PC-9 (cell line): Measurements from ENCODE around the gene ARL9. TPM values are rescaled to one million over a fixed set of nuclear protein-coding genes. Genes with fewer than 3 reads are reported as not detected.

Source experiments
- Bru-seq: library from RNA; stranded (reverse); fragments of 400-500 nt; gene quantifications from one replicate; lab custom pipeline; 2021; lab: Mats Ljungman, UMichigan
- BruChase-seq, 2 experiments: library from RNA; stranded (reverse); fragments of 400-500 nt; gene quantifications; one replicate each; lab custom pipeline; 2021; lab: Mats Ljungman, UMichigan
- BruUV-seq: library from RNA; stranded (reverse); fragments of 400-500 nt; replicated peaks from 2 replicates; lab custom pipeline; 2021; lab: Mats Ljungman, UMichigan
- CTCF ChIA-PET: fragments of 300-600 bp; sonication (Branson Sonifier 250); formaldehyde crosslinking; loops from one replicate; lab custom pipeline; 2022; ENCODE audit warnings: antibody characterized with exemption; lab: Charles Lee
- POLR2A ChIA-PET: fragments of 300-600 bp; sonication (Branson Sonifier 250); formaldehyde crosslinking; loops from one replicate; lab custom pipeline; 2022; ENCODE audit warnings: antibody characterized with exemption; ENCODE audit not compliant: unreplicated experiment; lab: Charles Lee
- DNase-seq, 2 experiments: peaks; one replicate each; pipeline versions ENCODE4 v3.0.0 to v3.0.0-alpha.2; 2015 to 2022; ENCODE audit warnings: mixed read lengths in 1 of 2
- H2AFZ ChIP-seq: fragments of 200-600 bp; sonication (generic); 2 replicates; pipeline ENCODE4 v1.8.1; 2017; ENCODE audit warnings: antibody characterized with exemption
- H3F3A ChIP-seq: fragments of 200-600 bp; sonication (generic); 2 replicates; pipeline ENCODE4 v1.8.1; 2017; ENCODE audit warnings: antibody characterized with exemption, mild to moderate bottlenecking, low read depth; ENCODE audit not compliant: insufficient read depth
- H3K27ac ChIP-seq: fragments of 200-600 bp; sonication (generic); 2 replicates; pipeline ENCODE4 v1.6.1; 2016; ENCODE audit warnings: mixed run types
- H3K27me3 ChIP-seq: fragments of 200-600 bp; sonication (generic); 2 replicates; pipeline ENCODE4 v1.6.1; 2016; ENCODE audit warnings: low read depth, mixed run types; ENCODE audit not compliant: insufficient read depth
- H3K36me3 ChIP-seq: fragments of 200-600 bp; sonication (generic); 2 replicates; pipeline ENCODE4 v1.6.1; 2016; ENCODE audit warnings: low read depth, mixed run types
- H3K4me1 ChIP-seq: fragments of 200-600 bp; sonication (generic); replicated peaks from 2 replicates; pipeline ENCODE4 v1.6.1; 2016; ENCODE audit warnings: mixed run types; ENCODE audit not compliant: insufficient read depth
- H3K4me2 ChIP-seq: fragments of 200-600 bp; sonication (generic); 2 replicates; pipeline ENCODE4 v1.6.1; 2017; ENCODE audit warnings: mixed run types
- H3K4me3 ChIP-seq: fragments of 200-600 bp; sonication (generic); 2 replicates; pipeline ENCODE4 v1.6.1; 2016; ENCODE audit warnings: mixed run types
- H3K79me2 ChIP-seq: fragments of 200-600 bp; sonication (generic); 2 replicates; pipeline ENCODE4 v1.6.1; 2017; ENCODE audit warnings: low read depth, mixed run types
- H3K9me2 ChIP-seq: fragments of 200-600 bp; sonication (generic); 2 replicates; pipeline ENCODE4 v1.8.1; 2017; ENCODE audit warnings: mild to moderate bottlenecking; ENCODE audit not compliant: insufficient read depth
- H3K9me3 ChIP-seq: fragments of 200-600 bp; sonication (generic); 2 replicates; pipeline ENCODE4 v1.8.1; 2016; ENCODE audit warnings: low read depth; ENCODE audit not compliant: insufficient read depth
- H4K20me1 ChIP-seq: fragments of 200-600 bp; sonication (generic); 2 replicates; pipeline ENCODE4 v1.8.1; 2017; ENCODE audit not compliant: insufficient read depth
- EZH2 ChIP-seq: fragments of 200-600 bp; sonication (generic); IDR thresholded peaks from 2 replicates; pipeline ENCODE4 v1.8.0; 2017; ENCODE audit warnings: antibody characterized with exemption, low read depth
- intact Hi-C: fragments of 100-400 bp; cut with micrococcal nuclease; formaldehyde crosslinking; loops from one replicate; pipeline ENCODE4 v1.10.0; 2022; ENCODE audit not compliant: unreplicated experiment
- long read RNA-seq: library from polyadenylated mRNA; stranded (forward); transcript quantifications from one replicate; pipeline ENCODE4 v2.0.0, GENCODE V29; 2022
- total RNA-seq: library from RNA; stranded (reverse); gene quantifications from 2 replicates; pipeline ENCODE4 v1.2.3, GENCODE V29; 2021
- TF ChIP-seq, protein P1 (sequence below): fragments of 200-600 bp; sonication (generic); conservative IDR thresholded peaks from 2 replicates; pipeline ENCODE4 v1.6.1; 2017; ENCODE audit warnings: mixed run types, antibody characterized with exemption, mild to moderate bottlenecking, moderate library complexity

ARL9 gene, protein sequence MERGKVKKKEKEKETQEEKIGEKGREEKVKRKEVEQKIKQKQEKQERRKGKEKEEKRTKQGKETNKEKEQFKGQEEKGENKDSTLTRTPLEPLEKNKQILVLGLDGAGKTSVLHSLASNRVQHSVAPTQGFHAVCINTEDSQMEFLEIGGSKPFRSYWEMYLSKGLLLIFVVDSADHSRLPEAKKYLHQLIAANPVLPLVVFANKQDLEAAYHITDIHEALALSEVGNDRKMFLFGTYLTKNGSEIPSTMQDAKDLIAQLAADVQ
- total RNA-seq, result not detected in 2 replicates
- Bru-seq, nascent RNA, result percentile 32 among the genes with signal in this experiment
- BruChase-seq, experiment 1, labeled RNA remaining after a 2-hour chase, result percentile 33 among the genes with signal in this experiment
- percentile 29 among the genes with signal in this experiment for BruChase-seq, experiment 2, labeled RNA remaining after a 6-hour chase
- long read RNA-seq, result 0 reads

DNA sequence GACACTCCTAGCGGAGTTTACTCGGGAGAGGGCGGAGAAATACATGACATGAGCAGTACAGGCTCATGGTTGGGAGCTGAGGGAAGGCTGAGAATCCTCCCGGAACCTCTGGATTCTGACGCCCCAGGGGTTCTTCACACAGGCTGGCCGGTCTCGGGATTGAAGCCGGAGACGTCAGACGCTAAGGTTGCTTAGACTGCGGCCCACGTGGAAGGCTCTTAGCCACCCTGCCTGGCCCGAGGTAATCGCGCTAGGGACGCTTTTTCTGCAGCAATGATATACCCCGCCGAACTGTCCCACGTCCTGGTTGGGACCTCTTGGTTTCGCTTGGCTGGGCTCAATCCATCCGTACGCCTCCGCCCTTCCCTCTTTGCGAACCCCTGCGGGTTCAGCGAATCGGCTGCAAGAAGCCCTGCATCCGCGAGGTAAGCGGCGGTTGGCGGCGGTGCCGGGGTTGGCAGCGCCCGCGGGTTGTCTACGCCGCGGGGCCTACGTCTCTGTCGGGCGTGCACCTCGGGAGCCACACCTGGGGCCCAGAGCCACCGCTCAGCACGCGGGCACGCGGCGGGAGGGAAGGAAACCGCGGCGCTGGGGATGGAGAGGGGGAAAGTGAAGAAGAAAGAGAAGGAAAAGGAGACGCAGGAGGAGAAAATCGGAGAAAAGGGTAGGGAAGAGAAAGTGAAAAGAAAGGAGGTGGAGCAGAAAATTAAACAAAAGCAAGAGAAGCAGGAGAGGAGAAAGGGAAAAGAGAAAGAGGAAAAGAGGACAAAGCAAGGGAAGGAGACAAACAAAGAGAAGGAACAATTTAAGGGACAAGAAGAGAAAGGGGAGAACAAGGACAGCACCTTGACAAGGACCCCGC is at the start of gene ARL9:
ARL9 (plus strand) TSS at position 523 of the 862 bp plus-strand sequence; CDS start at position 595, 72 bp downstream.
- TF ChIP-seq, protein P1, sequence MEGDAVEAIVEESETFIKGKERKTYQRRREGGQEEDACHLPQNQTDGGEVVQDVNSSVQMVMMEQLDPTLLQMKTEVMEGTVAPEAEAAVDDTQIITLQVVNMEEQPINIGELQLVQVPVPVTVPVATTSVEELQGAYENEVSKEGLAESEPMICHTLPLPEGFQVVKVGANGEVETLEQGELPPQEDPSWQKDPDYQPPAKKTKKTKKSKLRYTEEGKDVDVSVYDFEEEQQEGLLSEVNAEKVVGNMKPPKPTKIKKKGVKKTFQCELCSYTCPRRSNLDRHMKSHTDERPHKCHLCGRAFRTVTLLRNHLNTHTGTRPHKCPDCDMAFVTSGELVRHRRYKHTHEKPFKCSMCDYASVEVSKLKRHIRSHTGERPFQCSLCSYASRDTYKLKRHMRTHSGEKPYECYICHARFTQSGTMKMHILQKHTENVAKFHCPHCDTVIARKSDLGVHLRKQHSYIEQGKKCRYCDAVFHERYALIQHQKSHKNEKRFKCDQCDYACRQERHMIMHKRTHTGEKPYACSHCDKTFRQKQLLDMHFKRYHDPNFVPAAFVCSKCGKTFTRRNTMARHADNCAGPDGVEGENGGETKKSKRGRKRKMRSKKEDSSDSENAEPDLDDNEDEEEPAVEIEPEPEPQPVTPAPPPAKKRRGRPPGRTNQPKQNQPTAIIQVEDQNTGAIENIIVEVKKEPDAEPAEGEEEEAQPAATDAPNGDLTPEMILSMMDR, result no peak
- TF ChIP-seq EZH2, result no peak
- Histone ChIP-seq H2AFZ (no peak within 1 kb of the TSS), H3K36me3 (no peaks in the 10 kb centered on the region), H3K9me2 (no peaks in the 10 kb centered on the region), H4K20me1 (no peaks in the 10 kb centered on the region), H3F3A (no peaks in the 10 kb centered on the region), H3K79me2 (no peaks in the 10 kb centered on the region), H3K4me3 (no peak within 1 kb of the TSS), H3K27ac (no peak within 1 kb of the TSS), H3K4me1 (no peaks in the 10 kb centered on the region), H3K9me3 (no peaks in the 10 kb centered on the region), H3K4me2 (no peak within 1 kb of the TSS), H3K27me3 (no peaks in the 10 kb centered on the region)
- ChIA-PET CTCF (no interaction called here), POLR2A (no interaction called here)
- intact Hi-C loops, result no loop called here
- no TSS peak for BruUV-seq
- DNase-seq, result no peak

DNA sequence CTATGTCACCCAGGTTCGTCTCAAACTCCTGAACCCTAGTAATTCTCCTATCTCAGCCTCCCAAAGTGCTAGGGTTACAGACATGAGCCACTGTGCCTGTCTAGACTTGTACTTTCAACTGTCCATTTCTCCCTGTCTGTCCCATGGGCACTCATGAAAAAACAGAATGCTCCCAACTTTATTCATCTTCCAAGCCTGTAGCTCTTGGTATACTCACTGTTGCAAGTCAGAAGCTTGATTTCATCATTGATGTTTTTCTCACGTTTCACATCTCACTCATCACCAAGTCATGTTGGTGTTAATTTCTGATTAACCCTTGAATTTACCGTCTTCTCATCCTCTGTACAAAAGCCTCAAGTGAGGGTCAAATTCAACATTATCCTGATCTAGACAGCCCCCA is 45.5 kb upstream of the ARL9 start:
- no peak for DNase-seq

DNA sequence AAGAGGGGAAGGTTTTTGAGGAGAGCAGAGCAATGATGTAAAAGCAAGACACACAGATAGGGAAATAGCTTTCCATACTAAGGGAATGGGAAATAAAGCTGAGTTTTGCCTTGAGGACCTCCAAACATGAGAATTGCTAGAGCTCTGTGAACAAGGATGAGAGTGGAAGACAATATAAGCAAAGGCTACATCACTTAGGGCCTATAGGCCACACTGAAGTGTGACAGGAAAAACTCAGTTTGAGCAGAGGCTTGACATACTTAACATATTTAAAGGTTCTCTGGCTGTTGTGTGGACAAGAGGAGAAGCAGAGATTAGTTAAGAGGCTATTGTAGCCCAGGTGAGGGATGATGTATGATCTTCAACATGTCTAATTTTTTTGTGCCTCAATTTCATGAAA is 43.4 kb upstream of the ARL9 start:
- H3K36me3 ChIP-seq, result peaks cover 18% of the 10 kb centered on the region
- no peaks in the 10 kb centered on the region for H3K9me3 ChIP-seq
- H3K9me2 ChIP-seq, result no peaks in the 10 kb centered on the region
- no peak overlapping the region for H3K4me2 ChIP-seq
- no peaks in the 10 kb centered on the region for H3K27me3 ChIP-seq
- TF ChIP-seq EZH2, result no peak
- TF ChIP-seq, protein P1, result no peak
- H3K27ac ChIP-seq, result no peak overlapping the region
- ChIA-PET CTCF (no interaction called here), POLR2A (no interaction called here)
- H3K4me3 ChIP-seq, result no peak overlapping the region
- H4K20me1 ChIP-seq, result no peaks in the 10 kb centered on the region
- peaks cover 14% of the 10 kb centered on the region for H3K4me1 ChIP-seq
- H3F3A ChIP-seq, result peaks cover 23% of the 10 kb centered on the region; the same call in 1 of the 2 replicates
- H2AFZ ChIP-seq, result no peak overlapping the region
- no TSS peak for BruUV-seq
- intact Hi-C loops, result no loop called here
- H3K79me2 ChIP-seq, result peaks cover 30% of the 10 kb centered on the region
- DNase-seq, result no peak

More for the DNA sequence above, 45.5 kb upstream of the ARL9 start:
- ChIA-PET CTCF (no interaction called here), POLR2A (interaction anchor here (0.6 kb wide), 2 partner anchors 70 to 151 kb away, joined by 4 to 8 read pairs; no protein-coding TSS in a partner anchor)
- no TSS peak for BruUV-seq
- Histone ChIP-seq H2AFZ (no peak overlapping the region), H3K4me3 (no peak overlapping the region), H3K9me2 (no peaks in the 10 kb centered on the region), H3K9me3 (no peaks in the 10 kb centered on the region), H3F3A (peaks cover 16% of the 10 kb centered on the region; the same call in 1 of the 2 replicates), H3K4me2 (no peak overlapping the region), H3K27ac (peak overlapping the region; percentile 47), H3K4me1 (peaks cover 3% of the 10 kb centered on the region), H4K20me1 (no peaks in the 10 kb centered on the region), H3K27me3 (no peaks in the 10 kb centered on the region), H3K79me2 (peaks cover 12% of the 10 kb centered on the region; the same call in 1 of the 2 replicates), H3K36me3 (peaks cover 18% of the 10 kb centered on the region)
- TF ChIP-seq, protein P1, result no peak
- intact Hi-C loops, result no loop called here
